Subcutaneous adipose tissue (tissue), 4 donors: ENCODE data around the gene RASGRP3. TPM values are rescaled to one million over a fixed set of nuclear protein-coding genes. Genes with fewer than 3 reads are reported as not detected.

Experiments
- total RNA-seq, 4 donors: library from RNA; depleted of rRNA; stranded (reverse); fragments of >200 nt; gene quantifications; one replicate each; pipeline ENCODE4 v1.1.0, GENCODE V29; 2016
- TF ChIP-seq, protein P1 (sequence below): fragments of 450-650 bp; IDR thresholded peaks from one replicate; pipeline ENCODE4 v1.5.1; 2016; ENCODE audit warnings: low read depth, mild to moderate bottlenecking, control low read depth, antibody characterized with exemption, moderate library complexity

Gene RASGRP3
- total RNA-seq, 4 donors from 2014 or later: 9.5 to 63.9 (median 33.2) TPM

DNA sequence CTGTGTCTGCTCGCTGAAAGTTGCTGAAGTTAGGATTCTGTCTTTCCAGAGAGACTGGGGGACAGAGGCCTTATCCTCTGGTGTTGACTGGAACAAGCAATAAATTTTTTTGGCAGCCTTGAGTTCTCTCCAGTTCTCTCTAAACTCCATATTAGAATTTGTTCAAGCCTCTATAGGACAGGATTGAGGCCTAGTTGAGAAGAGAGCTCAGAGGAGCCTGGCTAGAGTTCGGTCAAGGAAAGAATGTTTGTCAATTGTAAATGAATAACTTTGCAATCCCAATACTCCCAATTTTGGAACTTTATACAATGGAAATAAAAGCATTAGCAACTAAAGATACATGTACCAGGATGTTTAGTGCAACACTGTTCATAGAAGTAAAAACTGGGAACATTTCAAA lies 16.7 kb upstream of the RASGRP3 start:
- TF ChIP-seq, protein P1, sequence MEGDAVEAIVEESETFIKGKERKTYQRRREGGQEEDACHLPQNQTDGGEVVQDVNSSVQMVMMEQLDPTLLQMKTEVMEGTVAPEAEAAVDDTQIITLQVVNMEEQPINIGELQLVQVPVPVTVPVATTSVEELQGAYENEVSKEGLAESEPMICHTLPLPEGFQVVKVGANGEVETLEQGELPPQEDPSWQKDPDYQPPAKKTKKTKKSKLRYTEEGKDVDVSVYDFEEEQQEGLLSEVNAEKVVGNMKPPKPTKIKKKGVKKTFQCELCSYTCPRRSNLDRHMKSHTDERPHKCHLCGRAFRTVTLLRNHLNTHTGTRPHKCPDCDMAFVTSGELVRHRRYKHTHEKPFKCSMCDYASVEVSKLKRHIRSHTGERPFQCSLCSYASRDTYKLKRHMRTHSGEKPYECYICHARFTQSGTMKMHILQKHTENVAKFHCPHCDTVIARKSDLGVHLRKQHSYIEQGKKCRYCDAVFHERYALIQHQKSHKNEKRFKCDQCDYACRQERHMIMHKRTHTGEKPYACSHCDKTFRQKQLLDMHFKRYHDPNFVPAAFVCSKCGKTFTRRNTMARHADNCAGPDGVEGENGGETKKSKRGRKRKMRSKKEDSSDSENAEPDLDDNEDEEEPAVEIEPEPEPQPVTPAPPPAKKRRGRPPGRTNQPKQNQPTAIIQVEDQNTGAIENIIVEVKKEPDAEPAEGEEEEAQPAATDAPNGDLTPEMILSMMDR: no peak

DNA sequence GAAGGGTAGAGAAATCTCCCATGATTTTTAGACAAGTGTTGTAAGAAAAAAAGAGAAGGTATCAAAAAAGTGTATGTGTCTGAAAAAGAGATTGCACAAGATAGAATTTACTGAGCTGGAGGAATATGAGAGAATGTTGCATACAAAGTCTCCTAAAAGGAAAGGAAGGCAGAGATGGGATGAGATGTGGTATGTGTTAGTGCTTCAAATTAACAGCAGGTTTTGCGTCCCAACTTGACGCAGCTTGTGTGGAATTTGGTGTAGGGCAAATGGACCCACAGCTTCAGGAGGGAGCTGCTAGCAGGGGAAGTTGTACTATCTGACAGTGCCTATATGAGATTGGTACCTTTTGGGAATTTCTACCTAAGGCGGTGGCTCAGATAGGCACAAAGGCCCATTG lies 9.0 kb upstream of the RASGRP3 start:
- TF ChIP-seq, protein P1: no peak

DNA sequence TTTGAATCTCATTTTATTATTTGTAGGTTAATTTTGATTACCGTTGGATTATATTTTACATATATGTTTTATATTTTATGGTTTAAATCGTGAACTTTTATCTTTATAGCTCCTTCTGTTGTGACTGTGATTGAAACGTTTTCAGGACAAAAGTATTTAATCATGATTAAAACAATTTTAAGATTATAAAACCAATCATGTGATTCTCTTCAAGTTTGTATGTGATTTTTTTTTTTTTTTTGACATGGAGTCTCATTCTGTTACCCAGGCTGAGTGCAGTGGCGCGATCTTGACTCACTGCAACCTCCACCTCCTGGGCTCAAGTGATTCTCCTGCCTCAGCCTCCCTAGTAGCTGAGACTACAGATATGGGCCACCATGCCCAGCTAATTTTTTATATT lies 7.2 kb upstream of the RASGRP3 start:
- TF ChIP-seq, protein P1: no peak

DNA sequence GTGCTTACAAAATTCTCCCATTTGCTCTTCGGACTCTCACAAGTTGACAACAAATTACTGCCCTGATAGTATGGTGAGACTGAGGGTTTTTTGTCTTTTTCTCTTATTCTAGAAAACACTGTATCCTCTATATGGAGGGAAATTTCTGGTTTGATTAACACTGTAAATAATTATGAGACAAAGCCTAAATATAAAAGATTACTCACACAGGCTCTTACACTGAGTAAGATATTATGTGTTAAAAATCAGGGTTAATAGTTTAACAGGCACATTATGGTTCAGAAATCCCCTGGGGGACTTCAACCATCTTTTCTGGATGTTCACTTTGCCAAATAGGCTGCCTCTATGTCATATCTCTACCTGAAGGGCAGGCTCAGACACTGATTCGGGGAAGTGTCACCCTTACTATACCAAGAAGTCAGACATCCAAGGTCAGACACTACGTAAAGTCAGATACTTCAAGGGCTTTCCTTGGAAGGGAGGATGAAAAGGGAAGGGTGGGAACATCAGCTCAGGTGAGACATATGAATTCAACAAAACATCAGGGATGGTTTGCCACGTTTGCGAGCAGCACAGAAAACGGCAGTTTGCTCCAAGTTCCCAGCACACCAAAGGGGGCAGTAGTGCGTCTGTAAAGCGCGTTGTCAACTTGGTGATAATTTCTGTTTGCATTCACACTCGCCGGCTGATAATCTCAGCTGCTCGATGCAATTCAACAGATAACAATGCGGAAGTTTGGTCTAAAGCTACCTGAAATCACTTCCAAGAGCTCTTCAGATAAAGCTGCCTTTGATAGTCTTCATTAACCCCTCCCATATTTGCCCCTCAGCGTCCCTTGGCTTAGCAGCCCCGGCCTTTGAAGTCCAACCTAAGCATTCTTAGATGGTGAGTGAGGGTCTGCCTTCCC lies 972 bp upstream of the RASGRP3 start:
- TF ChIP-seq, protein P1: no peak

DNA sequence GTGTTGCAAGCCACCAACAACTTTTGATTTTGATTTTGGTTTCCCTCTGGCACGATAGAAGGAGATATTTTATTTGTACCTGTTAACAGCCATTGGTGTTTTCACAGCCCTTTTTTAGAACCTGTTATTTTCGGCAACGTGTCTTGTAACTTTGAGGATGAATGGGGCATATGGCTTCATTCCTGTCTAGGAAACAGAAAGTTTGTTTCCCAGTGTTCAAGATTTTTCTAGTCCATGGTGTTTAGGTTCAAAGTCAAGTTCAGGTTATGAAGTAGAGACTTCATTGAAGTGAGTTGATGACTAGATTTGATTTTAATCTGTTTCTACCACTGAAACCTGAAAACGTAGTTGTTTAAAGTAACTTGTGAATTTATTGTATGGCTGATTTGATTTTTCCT lies 343 bp downstream of the RASGRP3 start:
- TF ChIP-seq, protein P1: no peak

DNA sequence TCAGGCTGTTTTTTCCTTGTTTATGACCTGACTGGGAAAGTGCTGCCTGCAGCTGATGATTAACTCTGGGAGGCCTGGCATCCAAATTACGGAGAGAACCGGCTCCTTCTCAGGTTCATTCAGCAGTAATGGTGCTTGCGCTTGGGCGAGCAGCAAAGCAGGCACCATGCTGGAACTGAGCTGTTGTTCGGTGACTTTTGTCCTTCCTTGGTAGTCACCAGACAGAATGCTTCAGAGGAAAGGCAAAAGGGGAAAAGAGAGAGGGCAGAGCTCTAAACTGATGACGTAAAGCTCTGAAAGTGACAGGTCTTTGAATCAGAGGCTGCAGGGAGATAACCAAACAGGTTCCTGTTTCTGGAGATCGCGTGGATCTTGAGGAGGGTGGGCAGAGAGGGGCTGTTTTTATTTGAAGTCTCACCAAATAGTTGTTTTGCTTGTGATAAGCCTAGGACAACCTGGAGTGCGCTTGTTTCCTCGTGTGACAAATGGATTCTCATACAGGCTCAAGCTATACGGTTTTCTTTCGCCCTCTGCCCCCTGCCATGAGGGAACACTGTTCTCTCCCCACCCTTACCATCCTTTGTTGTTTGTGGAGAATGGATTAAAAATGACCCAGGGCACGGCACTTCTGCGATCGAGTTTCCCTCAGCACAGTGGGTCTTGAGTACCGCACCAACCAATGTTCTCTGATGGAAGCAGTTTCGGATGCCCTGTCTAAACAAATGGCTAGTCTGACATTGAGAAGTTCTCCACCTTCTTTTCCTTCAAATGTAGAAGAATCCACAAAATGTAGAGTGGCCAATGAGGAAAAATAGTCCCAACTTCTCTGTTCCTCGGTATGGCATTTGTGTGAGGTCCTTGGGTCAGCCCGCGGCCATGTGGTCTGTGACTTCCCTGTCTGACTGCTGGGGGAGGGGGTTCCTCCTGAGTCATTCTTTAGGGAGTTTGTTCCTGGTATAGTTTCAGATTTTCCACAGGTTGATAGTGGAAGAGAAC lies 1.3 kb downstream of the RASGRP3 start:
- TF ChIP-seq, protein P1: no peak
